IMR-90 (cell line): ENCODE measurements around the gene GFRA3. TPM values are rescaled to one million over a fixed set of nuclear protein-coding genes. Genes with fewer than 3 reads are reported as not detected.

ENCODE experiments used
- ATAC-seq: fragments of 200-7000 bp; cut with Tn5 transposase; 2 replicates; pipeline ENCODE4 v1.9.1; 2020; ENCODE audit warnings: low read depth, mild to moderate bottlenecking, moderate library complexity
- BruUV-seq: library from RNA; stranded (reverse); fragments of 400-500 nt; replicated peaks from 2 replicates; lab custom pipeline; 2021; lab: Mats Ljungman, UMichigan
- CTCF ChIA-PET: fragments of 300-600 bp; formaldehyde crosslinking; extraction: SDS; loops from one replicate; lab custom pipeline; 2021; ENCODE audit warnings: antibody characterized with exemption; lab: Yijun Ruan, JAX
- POLR2A ChIA-PET: fragments of 300-600 bp; sonication (Branson Sonifier 250); formaldehyde crosslinking; loops from one replicate; lab custom pipeline; 2022; ENCODE audit warnings: antibody characterized with exemption; ENCODE audit not compliant: unreplicated experiment; lab: Charles Lee
- DNase-seq: peaks from one replicate; pipeline ENCODE4 v3.0.0; 2013
- H2AFZ ChIP-seq: replicated peaks from 2 replicates; pipeline ENCODE3; 2013; ENCODE audit warnings: low read length, mild to moderate bottlenecking; ENCODE audit not compliant: poor library complexity
- H2AK5ac ChIP-seq: 2 replicates; pipeline ENCODE4 v1.6.1; 2013; ENCODE audit warnings: low read depth, low read length, inconsistent platforms
- H2AK9ac ChIP-seq: replicated peaks from 2 replicates; pipeline ENCODE3; 2013; ENCODE audit warnings: mild to moderate bottlenecking, low read depth, low read length, moderate library complexity; ENCODE audit not compliant: poor library complexity
- H2BK120ac ChIP-seq: 2 replicates; pipeline ENCODE4 v1.6.1; 2013; ENCODE audit warnings: low read depth, low read length, inconsistent platforms
- H2BK15ac ChIP-seq: 3 replicates; pipeline ENCODE4 v1.6.1; 2013; ENCODE audit warnings: low read depth, low read length, inconsistent platforms
- H2BK20ac ChIP-seq: 2 replicates; pipeline ENCODE4 v1.6.1; 2013; ENCODE audit warnings: low read depth, mild to moderate bottlenecking, inconsistent platforms, low read length, moderate library complexity
- H2BK5ac ChIP-seq: 2 replicates; pipeline ENCODE4 v1.6.1; 2013; ENCODE audit warnings: mild to moderate bottlenecking, low read depth, low read length, inconsistent platforms; ENCODE audit not compliant: poor library complexity, severe bottlenecking
- H3K14ac ChIP-seq: replicated peaks from 2 replicates; pipeline ENCODE4 v1.6.1; 2013; ENCODE audit warnings: low read depth, low read length, inconsistent platforms
- H3K18ac ChIP-seq: 2 replicates; pipeline ENCODE4 v1.6.1; 2013; ENCODE audit warnings: low read depth, low read length, control low read depth
- H3K23ac ChIP-seq: 2 replicates; pipeline ENCODE4 v1.6.1; 2013; ENCODE audit warnings: low read depth, low read length, inconsistent platforms
- H3K27ac ChIP-seq: 2 replicates; pipeline ENCODE4 v1.5.1; 2013; ENCODE audit warnings: mild to moderate bottlenecking, control low read depth, low read length; ENCODE audit not compliant: insufficient read depth
- H3K27me3 ChIP-seq: 2 replicates; pipeline ENCODE4 v1.6.1; 2013; ENCODE audit warnings: low read length; ENCODE audit not compliant: control insufficient read depth, insufficient read depth
- H3K36me3 ChIP-seq: 2 replicates; pipeline ENCODE4 v1.6.1; 2013; ENCODE audit warnings: low read length, mixed read lengths; ENCODE audit not compliant: control insufficient read depth, insufficient read depth
- H3K4ac ChIP-seq: 2 replicates; pipeline ENCODE4 v1.6.1; 2013; ENCODE audit warnings: low read depth, low read length, inconsistent platforms
- H3K4me1 ChIP-seq: 2 replicates; pipeline ENCODE4 v1.6.1; 2013; ENCODE audit warnings: low read length, mixed read lengths; ENCODE audit not compliant: control insufficient read depth, insufficient read depth
- H3K4me2 ChIP-seq: 2 replicates; pipeline ENCODE4 v1.6.1; 2013; ENCODE audit warnings: low read depth, mild to moderate bottlenecking, control low read depth, low read length, moderate library complexity
- H3K4me3 ChIP-seq: 2 replicates; pipeline ENCODE4 v1.5.1; 2013; ENCODE audit warnings: low read depth, mild to moderate bottlenecking, control low read depth, low read length, moderate library complexity; ENCODE audit not compliant: insufficient read depth
- H3K56ac ChIP-seq: 2 replicates; pipeline ENCODE4 v1.6.1; 2013; ENCODE audit warnings: low read length, inconsistent platforms; ENCODE audit not compliant: insufficient read depth; ENCODE audit errors: extremely low read depth
- H3K79me1 ChIP-seq, 2 experiments: 2 replicates each; pipeline ENCODE4 v1.6.1; 2013; ENCODE audit warnings: low read length in 2 of 2, inconsistent platforms in 1 of 2, low read depth in 1 of 2
- H3K9ac ChIP-seq: 2 replicates; pipeline ENCODE4 v1.6.1; 2013; ENCODE audit warnings: low read depth, low read length, control low read depth
- H3K9me1 ChIP-seq: 2 replicates; pipeline ENCODE4 v1.6.1; 2013; ENCODE audit warnings: low read length, inconsistent platforms; ENCODE audit not compliant: insufficient read depth
- H3K9me3 ChIP-seq: 2 replicates; pipeline ENCODE4 v1.6.1; 2013; ENCODE audit warnings: low read length; ENCODE audit not compliant: control insufficient read depth, insufficient read depth
- H4K20me1 ChIP-seq: 2 replicates; pipeline ENCODE4 v1.6.1; 2013; ENCODE audit warnings: low read length, inconsistent platforms; ENCODE audit not compliant: insufficient read depth
- H4K5ac ChIP-seq: 2 replicates; pipeline ENCODE4 v1.6.1; 2013; ENCODE audit warnings: mild to moderate bottlenecking, low read depth, low read length, control low read depth
- H4K8ac ChIP-seq, 2 experiments: 2 replicates each; pipeline ENCODE4 v1.6.1; 2013; ENCODE audit warnings: low read depth in 2 of 2, low read length in 2 of 2, control low read depth in 1 of 2, inconsistent platforms in 1 of 2
- H4K91ac ChIP-seq: 2 replicates; pipeline ENCODE4 v1.6.1; 2013; ENCODE audit warnings: low read depth, low read length, inconsistent platforms; ENCODE audit not compliant: insufficient read depth
- BHLHE40 ChIP-seq: fragments of 150-350 bp; IDR thresholded peaks from 2 replicates; pipeline ENCODE4 v1.6.1; 2016; ENCODE audit warnings: mild to moderate bottlenecking, low read depth, low read length
- CEBPB ChIP-seq: IDR thresholded peaks from 2 replicates; pipeline ENCODE4 v1.6.1; 2012; ENCODE audit warnings: low read depth, low read length, improper control_type of control experiment
- CHD1 ChIP-seq: IDR thresholded peaks from 2 replicates; pipeline ENCODE4 v1.6.1; 2012; ENCODE audit warnings: low read depth, low read length, improper control_type of control experiment
- FOS ChIP-seq: fragments of 150-350 bp; IDR thresholded peaks from 2 replicates; pipeline ENCODE4 v1.6.1; 2016; ENCODE audit warnings: low read depth, low read length
- MAFK ChIP-seq: IDR thresholded peaks from 2 replicates; pipeline ENCODE4 v1.6.1; 2012; ENCODE audit warnings: low read depth, low read length, improper control_type of control experiment
- MAZ ChIP-seq: IDR thresholded peaks from 2 replicates; pipeline ENCODE4 v1.6.1; 2012; ENCODE audit warnings: low read depth, mild to moderate bottlenecking, low read length, improper control_type of control experiment, moderate library complexity, borderline replicate concordance
- MXI1 ChIP-seq: IDR thresholded peaks from 2 replicates; pipeline ENCODE4 v1.6.1; 2012; ENCODE audit warnings: low read depth, mild to moderate bottlenecking, low read length, moderate library complexity, borderline replicate concordance
- NFE2L2 ChIP-seq: fragments of 150-350 bp; IDR thresholded peaks from 2 replicates; pipeline ENCODE4 v1.6.1; 2016; ENCODE audit warnings: low read depth, mild to moderate bottlenecking, low read length
- POLR2A ChIP-seq: IDR thresholded peaks from 2 replicates; pipeline ENCODE4 v1.6.1; 2012; ENCODE audit warnings: mild to moderate bottlenecking, low read depth, low read length
- RAD21 ChIP-seq: IDR thresholded peaks from 2 replicates; pipeline ENCODE4 v1.6.1; 2012; ENCODE audit warnings: low read length, improper control_type of control experiment
- RCOR1 ChIP-seq: IDR thresholded peaks from 2 replicates; pipeline ENCODE4 v1.6.1; 2012; ENCODE audit warnings: mild to moderate bottlenecking, low read length, improper control_type of control experiment; ENCODE audit not compliant: insufficient replicate concordance
- RFX5 ChIP-seq: IDR thresholded peaks from 2 replicates; pipeline ENCODE4 v1.8.0; 2012; ENCODE audit warnings: low read depth, mild to moderate bottlenecking, low read length, moderate library complexity
- SMC3 ChIP-seq: fragments of 150-350 bp; IDR thresholded peaks from 2 replicates; pipeline ENCODE4 v1.6.1; 2016; ENCODE audit warnings: low read depth, mild to moderate bottlenecking, antibody characterized with exemption, low read length, moderate library complexity
- WGBS, 2 experiments: methylation state at CpG; one replicate each; pipeline versions ENCODE4 v1.1.5 to v1.1.7; 2013; ENCODE audit warnings: missing lambda C conversion rate in 2 of 2; ENCODE audit not compliant: insufficient read length in 1 of 2; ENCODE audit errors: extremely low coverage in 2 of 2; 5-methylcytosine and 5-hydroxymethylcytosine counted together
- dilution Hi-C: fragments of 300-500 bp; cut with HindIII; formaldehyde crosslinking; loops from one replicate; pipeline ENCODE4 v1.14.3; 2018; ENCODE audit warnings: low sequenced_read_pairs; ENCODE audit not compliant: unreplicated experiment
- in situ Hi-C: fragments of 300-500 bp; cut with MboI; formaldehyde crosslinking; loops from 3 replicates; pipeline ENCODE4 v1.14.3; 2019; ENCODE audit warnings: low sequenced_read_pairs, inconsistent platforms, mixed read lengths
- intact Hi-C: fragments of 100-400 bp; cut with micrococcal nuclease; formaldehyde crosslinking; loops from 2 replicates; pipeline ENCODE4 v1.10.0; 2022
- polyA plus RNA-seq, 3 experiments: library from polyadenylated mRNA; depleted of rRNA; stranded (reverse); fragments of >200 nt; gene quantifications; 2 replicates each; pipeline ENCODE4 v1.2.3, GENCODE V29; 2012; ENCODE audit warnings: low replicate concordance in 1 of 3
- total RNA-seq: library from RNA; depleted of rRNA; stranded (reverse); fragments of >200 nt; gene quantifications from 2 replicates; pipeline ENCODE4 v1.2.3, GENCODE V29; 2012
- TF ChIP-seq, protein P1 (sequence below): conservative IDR thresholded peaks from 2 replicates; pipeline ENCODE4 v1.5.1; 2012; ENCODE audit warnings: mild to moderate bottlenecking, low read depth, low read length, improper control_type of control experiment
- TF ChIP-seq, protein P2 (sequence below): fragments of 150-350 bp; IDR thresholded peaks from 2 replicates; pipeline ENCODE4 v1.6.1; 2016; ENCODE audit warnings: low read depth, mild to moderate bottlenecking, low read length, moderate library complexity, borderline replicate concordance
- TF ChIP-seq, protein P3 (sequence below): fragments of 150-350 bp; IDR thresholded peaks from 2 replicates; pipeline ENCODE4 v1.6.1; 2017; ENCODE audit warnings: mild to moderate bottlenecking, antibody characterized with exemption, low read length, low read depth

Gene GFRA3
- total and polyA plus RNA-seq, 2 of the 4 experiments (the other 2 are of a cell fraction) = not detected

DNA sequence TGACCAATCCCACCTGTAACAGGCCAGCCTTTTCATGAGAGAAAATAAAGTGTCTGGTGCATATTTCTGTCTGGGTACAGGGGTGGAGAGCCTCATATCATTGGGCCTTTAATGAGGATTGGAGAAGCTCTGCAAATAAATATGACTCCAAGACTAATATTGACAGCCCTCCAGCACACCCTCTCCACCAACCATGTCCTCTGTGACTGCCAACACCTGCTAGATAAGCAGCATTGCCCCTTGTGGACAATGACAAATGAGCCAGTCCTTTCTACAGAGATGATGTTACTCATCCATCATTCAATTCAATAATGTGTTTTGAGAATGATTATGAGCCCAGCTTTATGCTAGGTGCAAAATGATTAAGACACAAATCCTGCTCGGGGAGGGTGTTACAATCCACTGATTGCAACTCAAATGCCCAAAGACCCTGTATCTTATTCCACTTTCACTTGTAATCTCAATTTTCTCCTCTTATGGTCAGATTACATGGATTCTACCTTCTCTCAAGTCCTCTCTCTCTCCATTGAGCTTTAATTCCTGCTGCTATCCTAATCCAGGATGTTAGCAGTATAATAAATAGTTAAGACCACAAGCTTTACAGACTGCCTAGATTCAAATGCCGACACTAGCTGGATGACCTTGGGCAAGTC, 2.1 kb upstream of the GFRA3 start:
- Histone ChIP-seq H2AK5ac (no peak overlapping the region), H3K27me3 (peaks cover 32% of the 10 kb centered on the region), H3K79me1 (no peaks in the 10 kb centered on the region), H3K4me1 (no peaks in the 10 kb centered on the region; the same call in 1 of the 2 replicates), H2BK15ac (no peak overlapping the region), H4K91ac (no peak overlapping the region), H3K4me3 (no peak overlapping the region), H4K20me1 (no peaks in the 10 kb centered on the region), H3K9ac (no peak overlapping the region), H3K36me3 (no peaks in the 10 kb centered on the region), H3K9me1 (no peaks in the 10 kb centered on the region), H3K27ac (no peak overlapping the region), H4K5ac (no peak overlapping the region), H3K23ac (no peak overlapping the region), H3K14ac (no peak overlapping the region), H3K4me2 (no peak overlapping the region), H3K9me3 (no peaks in the 10 kb centered on the region), H2BK20ac (no peak overlapping the region), H3K4ac (no peak overlapping the region), H2BK5ac (no peak overlapping the region), H3K56ac (no peak overlapping the region), H2AK9ac (no peak overlapping the region), H3K18ac (no peak overlapping the region), H4K8ac (no peak overlapping the region), H2AFZ (no peak overlapping the region), H2BK120ac (no peak overlapping the region)
- in situ Hi-C loops = no loop called here
- no TSS peak for BruUV-seq
- TF ChIP-seq POLR2A = no peak
- TF ChIP-seq, protein P1, sequence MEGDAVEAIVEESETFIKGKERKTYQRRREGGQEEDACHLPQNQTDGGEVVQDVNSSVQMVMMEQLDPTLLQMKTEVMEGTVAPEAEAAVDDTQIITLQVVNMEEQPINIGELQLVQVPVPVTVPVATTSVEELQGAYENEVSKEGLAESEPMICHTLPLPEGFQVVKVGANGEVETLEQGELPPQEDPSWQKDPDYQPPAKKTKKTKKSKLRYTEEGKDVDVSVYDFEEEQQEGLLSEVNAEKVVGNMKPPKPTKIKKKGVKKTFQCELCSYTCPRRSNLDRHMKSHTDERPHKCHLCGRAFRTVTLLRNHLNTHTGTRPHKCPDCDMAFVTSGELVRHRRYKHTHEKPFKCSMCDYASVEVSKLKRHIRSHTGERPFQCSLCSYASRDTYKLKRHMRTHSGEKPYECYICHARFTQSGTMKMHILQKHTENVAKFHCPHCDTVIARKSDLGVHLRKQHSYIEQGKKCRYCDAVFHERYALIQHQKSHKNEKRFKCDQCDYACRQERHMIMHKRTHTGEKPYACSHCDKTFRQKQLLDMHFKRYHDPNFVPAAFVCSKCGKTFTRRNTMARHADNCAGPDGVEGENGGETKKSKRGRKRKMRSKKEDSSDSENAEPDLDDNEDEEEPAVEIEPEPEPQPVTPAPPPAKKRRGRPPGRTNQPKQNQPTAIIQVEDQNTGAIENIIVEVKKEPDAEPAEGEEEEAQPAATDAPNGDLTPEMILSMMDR = no peak
- no peak for TF ChIP-seq RFX5
- no peak for TF ChIP-seq RAD21
- TF ChIP-seq, protein P2, sequence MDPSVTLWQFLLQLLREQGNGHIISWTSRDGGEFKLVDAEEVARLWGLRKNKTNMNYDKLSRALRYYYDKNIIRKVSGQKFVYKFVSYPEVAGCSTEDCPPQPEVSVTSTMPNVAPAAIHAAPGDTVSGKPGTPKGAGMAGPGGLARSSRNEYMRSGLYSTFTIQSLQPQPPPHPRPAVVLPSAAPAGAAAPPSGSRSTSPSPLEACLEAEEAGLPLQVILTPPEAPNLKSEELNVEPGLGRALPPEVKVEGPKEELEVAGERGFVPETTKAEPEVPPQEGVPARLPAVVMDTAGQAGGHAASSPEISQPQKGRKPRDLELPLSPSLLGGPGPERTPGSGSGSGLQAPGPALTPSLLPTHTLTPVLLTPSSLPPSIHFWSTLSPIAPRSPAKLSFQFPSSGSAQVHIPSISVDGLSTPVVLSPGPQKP = no peak
- TF ChIP-seq MXI1 = no peak
- TF ChIP-seq FOS = no peak
- TF ChIP-seq MAFK = no peak
- TF ChIP-seq, protein P3, sequence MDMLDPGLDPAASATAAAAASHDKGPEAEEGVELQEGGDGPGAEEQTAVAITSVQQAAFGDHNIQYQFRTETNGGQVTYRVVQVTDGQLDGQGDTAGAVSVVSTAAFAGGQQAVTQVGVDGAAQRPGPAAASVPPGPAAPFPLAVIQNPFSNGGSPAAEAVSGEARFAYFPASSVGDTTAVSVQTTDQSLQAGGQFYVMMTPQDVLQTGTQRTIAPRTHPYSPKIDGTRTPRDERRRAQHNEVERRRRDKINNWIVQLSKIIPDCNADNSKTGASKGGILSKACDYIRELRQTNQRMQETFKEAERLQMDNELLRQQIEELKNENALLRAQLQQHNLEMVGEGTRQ = no peak
- no peak for TF ChIP-seq MAZ
- TF ChIP-seq CEBPB = no peak
- no peak for TF ChIP-seq NFE2L2
- TF ChIP-seq RCOR1 = no peak
- TF ChIP-seq CHD1 = no peak
- TF ChIP-seq SMC3 = no peak
- no peak for TF ChIP-seq BHLHE40
- dilution Hi-C loops = no loop called here
- ChIA-PET POLR2A (interaction anchor here (0.6 kb wide), 1 partner anchor 18 kb away, joined by 3 read pairs; no protein-coding TSS in a partner anchor), CTCF (no interaction called here)
- intact Hi-C loops = no loop called here
- ATAC-seq (no peak), DNase-seq (no peak)
- no CpG with 5 or more reads among the region's 2 CpGs for WGBS, 2 experiments
